Measurements from ENCODE around the gene TRABD2B. TPM values are rescaled to one million over a fixed set of nuclear protein-coding genes. Genes with fewer than 3 reads are reported as not detected.

TRABD2B gene
- total and polyA plus RNA-seq, 2 donors = 0.09 to 0.75 TPM

DNA sequence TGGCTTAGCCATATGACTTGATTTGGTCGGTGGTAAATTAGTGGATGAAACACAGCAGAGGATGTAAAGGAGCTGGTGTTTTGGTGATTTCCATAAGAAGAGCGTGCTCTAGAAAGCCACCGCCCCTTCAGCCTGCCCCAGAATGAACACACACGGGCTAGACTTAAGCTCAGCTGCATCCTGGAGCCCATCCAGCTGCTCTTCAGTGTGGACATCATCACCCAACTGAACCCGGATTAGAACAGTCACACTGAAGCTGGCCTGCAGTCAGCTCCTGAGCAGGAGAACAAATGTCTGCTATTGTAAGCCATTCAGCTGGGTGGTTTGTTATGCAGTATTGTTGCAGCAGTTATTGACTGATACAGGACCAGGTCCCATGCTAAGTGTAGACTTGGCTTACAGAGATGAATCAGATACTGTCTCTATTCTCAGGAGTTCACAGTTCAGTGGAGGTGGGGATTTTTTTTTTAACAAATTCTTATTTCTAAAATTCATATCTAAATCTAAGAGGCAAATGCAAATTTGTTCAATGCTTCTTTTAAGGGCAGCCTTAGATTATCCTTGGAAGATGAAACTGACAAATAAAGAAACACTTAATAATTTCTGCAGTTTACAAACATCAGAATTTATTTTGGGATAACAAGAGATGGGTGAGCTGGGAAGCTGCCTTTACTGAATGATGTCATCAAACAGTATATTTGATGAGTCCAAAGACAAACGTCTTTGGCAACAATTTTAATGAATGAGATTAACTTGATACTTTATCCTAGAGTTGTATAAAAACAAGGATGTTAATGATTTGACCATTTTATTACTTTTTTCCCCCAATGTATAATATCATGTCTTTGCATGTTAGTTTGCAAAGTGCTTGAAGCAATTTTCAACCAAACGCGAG, 251.2 kb downstream of the TRABD2B start:
- Histone ChIP-seq H3K4me1 (ENCODE audit: control insufficient read depth in 2 of 2, insufficient read depth in 2 of 2, low read length in 2 of 2) (no peaks in the 10 kb centered on the region), H3K27me3 (ENCODE audit: control insufficient read depth in 2 of 2, insufficient read depth in 1 of 2, low read length in 1 of 2) (no peaks in the 10 kb centered on the region), H3K4me3 (ENCODE audit: low read length in 2 of 2) (no peak overlapping the region), H3K27ac (ENCODE audit: low read depth in 1 of 2, low read length in 1 of 2) (no peak overlapping the region), H3K9me3 (ENCODE audit: control insufficient read depth in 2 of 2, insufficient read depth in 1 of 2, low read length in 1 of 2) (no peaks in the 10 kb centered on the region), H3K36me3 (ENCODE audit: control insufficient read depth in 2 of 2, insufficient read depth in 2 of 2, low read length in 1 of 2) (no peaks in the 10 kb centered on the region)
- WGBS = 90% methylated on average over 8 of the region's 8 CpGs
- no peak for DNase-seq (ENCODE audit: low read depth in 6 of 9, low spot score in 9 of 9)

DNA sequence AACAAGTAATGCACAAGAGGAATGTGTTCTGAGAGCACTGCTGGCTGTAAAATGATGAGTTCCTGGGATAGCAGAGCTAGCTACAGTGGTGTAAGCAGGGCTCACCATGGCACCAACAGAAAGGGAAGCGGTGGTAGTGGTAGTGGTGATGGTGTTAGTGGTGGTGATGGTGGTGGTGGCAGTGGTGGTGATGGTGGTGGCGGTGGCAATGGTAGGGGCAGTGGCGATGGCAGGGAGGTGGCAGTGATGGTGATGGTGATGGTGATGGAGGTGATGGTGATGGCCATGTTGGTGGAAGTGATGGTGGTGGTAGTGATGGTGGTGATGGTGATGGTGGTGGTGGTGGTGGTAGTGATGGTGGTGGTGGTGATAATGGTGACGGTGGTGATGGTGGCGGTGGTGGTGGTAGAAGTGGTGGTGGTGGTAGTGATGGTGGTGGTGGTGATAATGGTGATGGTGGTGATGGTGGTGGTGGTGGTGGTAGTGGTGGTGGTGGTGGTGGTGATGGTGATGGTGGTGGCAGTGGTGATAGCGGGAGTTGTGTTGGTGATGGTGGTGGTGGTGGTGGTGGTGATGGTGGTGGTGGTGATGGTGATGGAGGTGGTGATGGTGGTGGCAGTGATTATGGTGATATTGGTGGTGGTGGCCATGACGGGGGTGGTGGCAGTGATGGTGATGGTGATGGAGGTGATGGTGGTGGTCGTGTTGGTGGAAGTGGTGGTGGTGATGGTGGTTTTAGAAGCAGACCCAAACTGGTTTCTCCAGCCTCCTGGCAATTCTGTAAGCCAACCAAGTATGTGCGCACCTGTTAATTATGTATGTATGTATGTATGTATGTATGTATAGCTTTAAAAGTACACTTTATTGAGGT, 254.1 kb downstream of the TRABD2B start:
- DNase-seq (ENCODE audit: low read depth in 6 of 9, low spot score in 9 of 9) = no peak
- H3K9me3 ChIP-seq (ENCODE audit: control insufficient read depth in 2 of 2, insufficient read depth in 1 of 2, low read length in 1 of 2) = no peaks in the 10 kb centered on the region

DNA sequence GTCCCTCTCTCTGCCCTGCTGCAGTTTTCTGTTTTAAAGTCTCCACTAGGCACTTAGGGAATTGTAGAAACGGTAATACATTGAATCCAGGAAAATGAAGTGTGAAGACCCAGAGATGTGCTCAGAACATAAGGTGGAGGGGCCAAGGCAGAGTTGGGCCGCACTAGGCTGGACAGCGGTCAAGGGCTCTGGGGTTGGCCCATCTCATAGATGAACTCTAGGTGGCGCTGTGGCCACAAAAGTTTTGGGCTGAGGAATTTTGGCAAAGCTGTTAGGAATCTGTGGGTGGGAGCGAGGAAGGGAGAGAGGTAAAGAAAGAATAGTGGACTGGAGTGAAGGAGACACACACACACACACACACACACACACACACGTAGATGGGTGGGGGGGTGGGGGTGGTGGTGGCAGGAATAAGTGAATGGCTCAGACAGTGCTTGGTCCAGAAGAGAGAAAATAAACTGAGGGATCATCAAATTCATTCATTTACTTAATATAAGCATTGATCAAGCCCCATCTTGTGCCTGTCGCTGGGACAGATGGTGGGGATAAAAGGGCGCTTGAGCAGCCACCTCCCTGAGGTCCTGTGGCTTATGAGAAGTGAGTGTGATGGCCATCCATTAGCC, 258.5 kb downstream of the TRABD2B start:
- no peaks in the 10 kb centered on the region for H3K9me3 ChIP-seq (ENCODE audit: control insufficient read depth in 2 of 2, insufficient read depth in 1 of 2, low read length in 1 of 2)
- H3K27me3 ChIP-seq (ENCODE audit: control insufficient read depth in 2 of 2, insufficient read depth in 1 of 2, low read length in 1 of 2) = peaks cover 0 to 4% of the 10 kb centered on the region in 2 donors
- H3K27ac ChIP-seq (ENCODE audit: low read depth in 1 of 2, low read length in 1 of 2) = no peak overlapping the region
- no peaks in the 10 kb centered on the region for H3K4me1 ChIP-seq (ENCODE audit: control insufficient read depth in 2 of 2, insufficient read depth in 2 of 2, low read length in 2 of 2)
- no peak overlapping the region for H3K4me3 ChIP-seq (ENCODE audit: low read length in 2 of 2)
- DNase-seq (ENCODE audit: low read depth in 6 of 9, low spot score in 9 of 9) = no peak
- no peaks in the 10 kb centered on the region for H3K36me3 ChIP-seq (ENCODE audit: control insufficient read depth in 2 of 2, insufficient read depth in 2 of 2, low read length in 1 of 2)
- 33% methylated on average over 8 of the region's 8 CpGs for WGBS

More for the DNA sequence above, 254.1 kb downstream of the TRABD2B start:
- WGBS = 90% methylated on average over 9 of the region's 9 CpGs
- Histone ChIP-seq H3K27me3 (ENCODE audit: control insufficient read depth in 2 of 2, insufficient read depth in 1 of 2, low read length in 1 of 2) (peaks cover 0 to 2% of the 10 kb centered on the region in 2 donors), H3K4me1 (ENCODE audit: control insufficient read depth in 2 of 2, insufficient read depth in 2 of 2, low read length in 2 of 2) (no peaks in the 10 kb centered on the region), H3K36me3 (ENCODE audit: control insufficient read depth in 2 of 2, insufficient read depth in 2 of 2, low read length in 1 of 2) (no peaks in the 10 kb centered on the region), H3K27ac (ENCODE audit: low read depth in 1 of 2, low read length in 1 of 2) (no peak overlapping the region), H3K4me3 (ENCODE audit: low read length in 2 of 2) (no peak overlapping the region)

DNA sequence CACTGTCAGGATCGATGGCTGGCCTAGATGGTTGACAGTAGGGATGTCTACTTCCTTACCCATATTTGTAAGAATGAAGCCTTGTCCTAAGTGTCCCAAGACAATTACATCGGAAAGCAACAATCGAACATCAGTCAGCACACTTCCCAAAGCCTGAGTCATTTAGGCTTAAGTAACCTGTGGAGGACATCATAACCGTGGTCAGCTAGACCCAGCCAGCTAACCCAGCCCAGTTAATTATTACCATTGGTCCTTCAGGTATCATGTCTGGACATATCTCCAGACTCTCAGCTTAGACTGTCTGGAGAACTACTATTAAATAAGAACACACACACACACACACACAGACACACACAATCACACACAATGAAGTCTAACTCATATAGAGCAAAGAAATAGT, 264.7 kb downstream of the TRABD2B start:
- no peak overlapping the region for H3K4me3 ChIP-seq (ENCODE audit: low read length in 2 of 2)
- no peaks in the 10 kb centered on the region for H3K4me1 ChIP-seq (ENCODE audit: control insufficient read depth in 2 of 2, insufficient read depth in 2 of 2, low read length in 2 of 2)
- no peak for DNase-seq (ENCODE audit: low read depth in 6 of 9, low spot score in 9 of 9)
- H3K9me3 ChIP-seq (ENCODE audit: control insufficient read depth in 2 of 2, insufficient read depth in 1 of 2, low read length in 1 of 2) = no peaks in the 10 kb centered on the region
- WGBS = 93% methylated on average over 4 of the region's 4 CpGs
- H3K36me3 ChIP-seq (ENCODE audit: control insufficient read depth in 2 of 2, insufficient read depth in 2 of 2, low read length in 1 of 2) = no peaks in the 10 kb centered on the region
- H3K27ac ChIP-seq (ENCODE audit: low read depth in 1 of 2, low read length in 1 of 2) = no peak overlapping the region
- H3K27me3 ChIP-seq (ENCODE audit: control insufficient read depth in 2 of 2, insufficient read depth in 1 of 2, low read length in 1 of 2) = peaks cover 0 to 6% of the 10 kb centered on the region in 2 donors

GRCh38 chr1:47731730-47732129, 265.5 kb downstream of the TRABD2B start:
- Histone ChIP-seq H3K9me3 (ENCODE audit: control insufficient read depth in 2 of 2, insufficient read depth in 1 of 2, low read length in 1 of 2) (no peaks in the 10 kb centered on the region), H3K36me3 (ENCODE audit: control insufficient read depth in 2 of 2, insufficient read depth in 2 of 2, low read length in 1 of 2) (no peaks in the 10 kb centered on the region), H3K4me1 (ENCODE audit: control insufficient read depth in 2 of 2, insufficient read depth in 2 of 2, low read length in 2 of 2) (no peaks in the 10 kb centered on the region), H3K27me3 (ENCODE audit: control insufficient read depth in 2 of 2, insufficient read depth in 1 of 2, low read length in 1 of 2) (peaks cover 0 to 13% of the 10 kb centered on the region in 2 donors), H3K27ac (ENCODE audit: low read depth in 1 of 2, low read length in 1 of 2) (no peak overlapping the region), H3K4me3 (ENCODE audit: low read length in 2 of 2) (no peak overlapping the region)
- no peak for DNase-seq (ENCODE audit: low read depth in 6 of 9, low spot score in 9 of 9)
- 88% methylated on average over 8 of the region's 8 CpGs for WGBS

DNA sequence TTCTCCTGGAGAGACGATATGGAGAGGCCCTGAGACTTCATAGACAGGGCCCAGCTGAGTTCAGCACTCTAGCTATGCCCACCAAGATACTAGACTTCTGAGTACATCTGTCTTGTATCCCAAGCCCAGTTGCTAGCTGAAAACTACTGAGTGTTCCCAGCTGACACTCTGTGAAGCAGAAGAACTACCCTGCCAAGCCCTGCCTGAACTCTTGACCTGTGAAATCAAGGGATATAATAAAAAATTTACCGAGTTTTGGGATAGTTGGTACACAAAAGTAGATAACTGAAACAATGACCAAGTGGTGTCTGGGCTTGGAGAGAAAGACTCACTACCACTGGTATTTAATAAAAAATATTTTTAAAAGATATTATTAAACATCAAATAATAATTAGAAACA, 267.5 kb downstream of the TRABD2B start:
- H3K36me3 ChIP-seq (ENCODE audit: control insufficient read depth in 2 of 2, insufficient read depth in 2 of 2, low read length in 1 of 2) = no peaks in the 10 kb centered on the region
- H3K27me3 ChIP-seq (ENCODE audit: control insufficient read depth in 2 of 2, insufficient read depth in 1 of 2, low read length in 1 of 2) = peaks cover 14 to 33% of the 10 kb centered on the region in 2 donors
- WGBS = 88% methylated on average over 2 of the region's 2 CpGs
- DNase-seq (ENCODE audit: low read depth in 6 of 9, low spot score in 9 of 9) = no peak
- H3K4me3 ChIP-seq (ENCODE audit: low read length in 2 of 2) = no peak overlapping the region
- H3K4me1 ChIP-seq (ENCODE audit: control insufficient read depth in 2 of 2, insufficient read depth in 2 of 2, low read length in 2 of 2) = no peaks in the 10 kb centered on the region
- no peak overlapping the region for H3K27ac ChIP-seq (ENCODE audit: low read depth in 1 of 2, low read length in 1 of 2)
- no peaks in the 10 kb centered on the region for H3K9me3 ChIP-seq (ENCODE audit: control insufficient read depth in 2 of 2, insufficient read depth in 1 of 2, low read length in 1 of 2)

DNA sequence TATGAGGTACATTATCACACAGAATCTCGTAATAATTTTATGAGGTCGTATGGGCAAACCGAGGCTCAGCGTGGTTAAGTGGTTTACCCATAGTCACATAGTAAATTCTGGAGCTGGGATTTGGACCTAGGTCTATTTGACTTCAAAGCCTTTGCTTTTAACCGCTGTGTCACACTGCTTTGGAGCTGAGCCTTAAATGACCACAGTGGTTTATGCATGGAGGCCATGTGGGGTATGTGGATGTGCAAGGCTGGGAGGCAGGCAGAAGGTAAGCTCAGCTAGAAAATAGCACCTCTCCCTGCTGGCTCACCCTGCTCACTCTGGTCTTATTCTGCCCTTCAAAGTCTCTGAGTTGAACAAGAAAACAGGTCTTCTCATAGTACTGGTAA, 269.5 kb downstream of the TRABD2B start:
- Histone ChIP-seq H3K27me3 (ENCODE audit: control insufficient read depth in 2 of 2, insufficient read depth in 1 of 2, low read length in 1 of 2) (peaks cover 21 to 52% of the 10 kb centered on the region in 2 donors), H3K9me3 (ENCODE audit: control insufficient read depth in 2 of 2, insufficient read depth in 1 of 2, low read length in 1 of 2) (no peaks in the 10 kb centered on the region), H3K4me3 (ENCODE audit: low read length in 2 of 2) (no peak overlapping the region), H3K27ac (ENCODE audit: low read depth in 1 of 2, low read length in 1 of 2) (no peak overlapping the region), H3K36me3 (ENCODE audit: control insufficient read depth in 2 of 2, insufficient read depth in 2 of 2, low read length in 1 of 2) (no peaks in the 10 kb centered on the region), H3K4me1 (ENCODE audit: control insufficient read depth in 2 of 2, insufficient read depth in 2 of 2, low read length in 2 of 2) (no peaks in the 10 kb centered on the region)
- DNase-seq (ENCODE audit: low read depth in 6 of 9, low spot score in 9 of 9) = no peak
- 95% methylated on average over 5 of the region's 5 CpGs for WGBS

DNA sequence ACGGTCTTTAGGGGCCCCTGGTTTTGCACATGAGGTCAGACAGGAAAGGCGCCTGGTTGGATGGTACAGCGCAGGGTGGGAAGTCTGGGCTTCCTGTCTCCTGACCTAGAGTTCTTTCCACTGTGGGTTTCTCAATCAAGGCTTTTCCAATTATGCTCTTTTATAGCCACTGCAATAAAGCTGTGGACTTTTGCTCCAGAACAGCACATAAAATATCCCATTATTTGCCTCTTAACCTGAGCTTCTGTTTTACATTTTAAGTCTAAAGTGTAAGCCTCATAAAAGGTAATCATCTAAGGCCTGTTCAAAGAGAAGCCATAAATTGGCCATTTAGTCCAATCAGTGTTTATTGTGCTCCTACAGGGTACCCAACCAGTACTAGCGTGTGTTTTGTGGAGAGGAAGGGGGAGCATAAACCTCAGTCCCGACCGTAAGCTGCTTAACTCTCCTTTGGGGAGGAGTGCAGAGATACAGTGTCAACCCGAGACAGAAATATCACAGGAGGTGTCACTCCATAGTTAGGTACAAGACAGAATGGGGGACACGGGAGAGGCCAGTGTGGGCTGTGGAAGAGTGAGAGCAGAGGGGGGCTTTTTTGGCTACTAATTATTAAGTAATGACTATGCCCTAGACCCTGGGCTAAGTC, 270.0 kb downstream of the TRABD2B start:
- no peak overlapping the region for H3K4me3 ChIP-seq (ENCODE audit: low read length in 2 of 2)
- no peak overlapping the region for H3K27ac ChIP-seq (ENCODE audit: low read depth in 1 of 2, low read length in 1 of 2)
- no peak for DNase-seq (ENCODE audit: low read depth in 6 of 9, low spot score in 9 of 9)
- H3K36me3 ChIP-seq (ENCODE audit: control insufficient read depth in 2 of 2, insufficient read depth in 2 of 2, low read length in 1 of 2) = no peaks in the 10 kb centered on the region
- no peaks in the 10 kb centered on the region for H3K4me1 ChIP-seq (ENCODE audit: control insufficient read depth in 2 of 2, insufficient read depth in 2 of 2, low read length in 2 of 2)
- H3K27me3 ChIP-seq (ENCODE audit: control insufficient read depth in 2 of 2, insufficient read depth in 1 of 2, low read length in 1 of 2) = peaks cover 21 to 55% of the 10 kb centered on the region in 2 donors
- H3K9me3 ChIP-seq (ENCODE audit: control insufficient read depth in 2 of 2, insufficient read depth in 1 of 2, low read length in 1 of 2) = no peaks in the 10 kb centered on the region
- 87% methylated on average over 8 of the region's 8 CpGs for WGBS
